Measurements from ENCODE around the gene ACSM4.

GRCh38 chr12:7321624-7322023, 17.8 kb downstream of the ACSM4 start:
- TF ChIP-seq, protein P1, sequence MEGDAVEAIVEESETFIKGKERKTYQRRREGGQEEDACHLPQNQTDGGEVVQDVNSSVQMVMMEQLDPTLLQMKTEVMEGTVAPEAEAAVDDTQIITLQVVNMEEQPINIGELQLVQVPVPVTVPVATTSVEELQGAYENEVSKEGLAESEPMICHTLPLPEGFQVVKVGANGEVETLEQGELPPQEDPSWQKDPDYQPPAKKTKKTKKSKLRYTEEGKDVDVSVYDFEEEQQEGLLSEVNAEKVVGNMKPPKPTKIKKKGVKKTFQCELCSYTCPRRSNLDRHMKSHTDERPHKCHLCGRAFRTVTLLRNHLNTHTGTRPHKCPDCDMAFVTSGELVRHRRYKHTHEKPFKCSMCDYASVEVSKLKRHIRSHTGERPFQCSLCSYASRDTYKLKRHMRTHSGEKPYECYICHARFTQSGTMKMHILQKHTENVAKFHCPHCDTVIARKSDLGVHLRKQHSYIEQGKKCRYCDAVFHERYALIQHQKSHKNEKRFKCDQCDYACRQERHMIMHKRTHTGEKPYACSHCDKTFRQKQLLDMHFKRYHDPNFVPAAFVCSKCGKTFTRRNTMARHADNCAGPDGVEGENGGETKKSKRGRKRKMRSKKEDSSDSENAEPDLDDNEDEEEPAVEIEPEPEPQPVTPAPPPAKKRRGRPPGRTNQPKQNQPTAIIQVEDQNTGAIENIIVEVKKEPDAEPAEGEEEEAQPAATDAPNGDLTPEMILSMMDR (conservative IDR thresholded peaks at IDR 0.05; ENCODE audit: low read depth, low read length) = no peak
- no peak for TF ChIP-seq EZH2 (IDR thresholded peaks at IDR 0.05; ENCODE audit: low read length, unreplicated experiment)
